ENCODE data around the gene GNA14.
"Not testable (repeated sequence)": the region's sequence is repeated elsewhere in the genome, so short reads cannot be mapped to it uniquely, and the experiment has no call there.

Gene GNA14

DNA sequence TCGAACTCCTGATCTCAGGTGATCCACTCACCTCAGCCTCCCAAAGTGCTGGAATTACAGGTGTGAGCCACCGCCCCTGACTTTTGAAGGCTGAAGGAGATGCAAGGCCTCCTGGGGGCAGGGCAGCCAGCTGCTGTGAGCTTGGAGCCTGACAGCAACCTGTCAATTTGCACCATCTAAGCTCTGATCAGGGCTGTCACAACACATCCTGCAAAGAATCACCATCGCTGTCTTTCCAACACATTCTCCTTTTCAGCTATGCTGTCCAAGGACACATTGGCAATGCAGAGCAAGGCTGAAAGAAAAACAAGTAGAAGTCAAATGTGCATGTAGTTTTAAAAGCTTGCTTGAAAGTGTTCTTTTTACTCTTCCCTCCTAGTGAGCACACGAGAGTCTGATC lies 54.6 kb downstream of the GNA14 start:
- H3K27ac ChIP-seq = no peak overlapping the region
- H3K36me3 ChIP-seq = no peaks in the 10 kb centered on the region
- H3K4me1 ChIP-seq = peaks cover under 1% of the 10 kb centered on the region; the same call in 1 of the 2 replicates
- no peak for TF ChIP-seq Cebpa-rat (IDR thresholded peaks at IDR 0.05)
- no peak overlapping the region for H3K9ac ChIP-seq
- H3K9me3 ChIP-seq = no peaks in the 10 kb centered on the region
- no peaks in the 10 kb centered on the region for H3K27me3 ChIP-seq
- no peak overlapping the region for H3K4me2 ChIP-seq
- no peak overlapping the region for H3K4me3 ChIP-seq
- no peaks in the 10 kb centered on the region for H4K20me1 ChIP-seq

DNA sequence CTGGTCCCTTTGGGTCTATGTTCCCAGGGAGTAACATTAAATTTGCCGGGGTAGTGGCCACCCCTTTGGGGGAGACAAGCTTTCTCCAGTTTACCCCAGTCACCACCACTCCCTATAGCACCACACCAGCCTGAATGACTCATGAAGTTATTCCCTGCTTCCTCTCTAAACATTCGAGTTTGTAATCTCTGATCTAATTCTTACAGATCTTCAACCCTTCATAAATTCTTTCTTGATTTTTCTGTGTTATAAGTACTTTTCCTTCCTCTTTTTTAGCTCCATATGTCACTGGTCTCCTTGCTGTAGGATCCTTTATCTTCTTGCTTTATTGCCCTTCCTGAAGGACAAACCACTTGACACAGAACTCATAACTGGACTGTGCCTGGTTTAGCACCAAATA lies 55.6 kb downstream of the GNA14 start:
- no peak for TF ChIP-seq Cebpa-rat (IDR thresholded peaks at IDR 0.05)
- Histone ChIP-seq H3K4me1 (peaks cover 8% of the 10 kb centered on the region; the same call in 1 of the 2 replicates), H3K9ac (no peak overlapping the region), H3K4me3 (no peak overlapping the region), H3K27ac (no peak overlapping the region), H3K4me2 (no peak overlapping the region), H3K36me3 (no peaks in the 10 kb centered on the region), H4K20me1 (no peaks in the 10 kb centered on the region), H3K27me3 (no peaks in the 10 kb centered on the region), H3K9me3 (no peaks in the 10 kb centered on the region)

DNA sequence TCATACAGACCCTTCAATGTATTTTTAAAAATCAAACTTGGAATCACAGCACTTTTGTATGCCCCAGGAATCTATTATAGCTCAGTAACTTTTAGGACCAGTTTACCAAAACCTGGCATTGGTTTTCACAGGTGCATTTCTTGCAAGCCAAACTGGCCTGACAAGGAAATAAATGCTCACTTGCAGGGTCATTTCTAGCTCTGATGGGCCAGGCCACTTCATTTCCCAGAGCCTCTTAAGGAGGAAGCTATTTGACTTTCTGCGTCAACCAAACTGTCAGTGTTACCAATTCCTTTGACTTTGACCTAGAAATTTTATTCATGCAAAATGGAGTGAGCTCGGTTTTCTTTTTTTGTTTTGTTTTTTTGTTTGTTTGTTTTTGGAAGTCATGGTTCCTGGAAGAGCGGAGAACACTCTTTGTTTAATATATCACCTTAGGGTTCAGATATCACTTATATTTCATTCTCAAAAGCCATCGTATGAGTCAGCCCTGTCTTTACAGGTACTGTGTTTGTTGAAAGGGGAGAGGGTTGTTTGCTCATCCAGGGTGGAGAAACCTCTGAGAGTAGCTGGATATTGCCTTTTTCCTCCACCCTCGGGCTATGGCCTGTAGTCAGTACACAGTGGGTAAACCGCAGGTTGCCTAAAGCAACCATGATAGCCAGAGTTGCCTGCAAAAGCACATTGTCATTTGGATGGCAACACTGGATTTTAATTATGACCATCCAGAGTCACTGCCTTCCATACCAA lies 58.9 kb downstream of the GNA14 start:
- H3K36me3 ChIP-seq = no peaks in the 10 kb centered on the region
- no peak overlapping the region for H3K4me3 ChIP-seq
- no peak overlapping the region for H3K27ac ChIP-seq
- no peaks in the 10 kb centered on the region for H3K27me3 ChIP-seq
- TF ChIP-seq Cebpa-rat (IDR thresholded peaks at IDR 0.05) = no peak
- H3K4me1 ChIP-seq = peaks cover 8% of the 10 kb centered on the region; the same call in 1 of the 2 replicates
- H3K9me3 ChIP-seq = no peaks in the 10 kb centered on the region
- no peak overlapping the region for H3K9ac ChIP-seq
- no peak overlapping the region for H3K4me2 ChIP-seq
- no peaks in the 10 kb centered on the region for H4K20me1 ChIP-seq

DNA sequence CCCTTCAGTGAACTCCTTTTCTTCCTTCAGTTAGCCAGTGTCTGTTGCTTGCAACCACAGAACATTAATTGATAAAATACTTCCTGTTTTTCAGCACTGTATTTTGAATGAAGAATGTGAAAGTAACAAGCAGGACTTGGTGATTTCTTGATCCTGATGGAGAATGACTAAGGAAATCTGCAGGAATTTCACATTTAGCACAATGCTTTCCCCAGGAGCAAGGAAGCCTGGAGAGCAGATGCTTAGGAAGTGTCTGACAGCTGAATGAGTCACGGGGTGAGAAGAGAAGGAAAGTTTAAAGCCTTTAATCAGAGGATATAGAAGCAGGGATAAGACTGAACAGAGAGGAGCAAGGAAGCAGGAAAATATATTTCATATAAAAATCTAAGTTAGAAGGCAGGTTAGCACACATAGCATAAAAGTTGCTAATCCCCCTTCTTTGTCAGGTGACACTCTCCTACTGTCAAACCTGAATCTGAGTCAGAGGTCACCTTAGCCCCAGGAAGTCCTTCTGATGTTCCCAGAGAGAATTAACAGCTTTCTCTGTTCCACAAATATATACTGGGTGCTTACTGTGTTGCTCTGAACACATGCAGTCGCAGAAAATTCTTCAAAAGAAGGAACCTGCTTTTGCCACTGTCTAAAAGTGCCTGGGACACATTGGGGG lies 59.7 kb downstream of the GNA14 start:
- Histone ChIP-seq H3K4me1 (peaks cover 8% of the 10 kb centered on the region; the same call in 1 of the 2 replicates), H3K27ac (no peak overlapping the region), H3K4me3 (no peak overlapping the region), H4K20me1 (no peaks in the 10 kb centered on the region), H3K27me3 (no peaks in the 10 kb centered on the region), H3K9ac (no peak overlapping the region), H3K9me3 (no peaks in the 10 kb centered on the region), H3K4me2 (peak overlapping the region; percentile 20; the same call in 1 of the 2 replicates), H3K36me3 (no peaks in the 10 kb centered on the region)
- TF ChIP-seq Cebpa-rat (IDR thresholded peaks at IDR 0.05) = no peak

DNA sequence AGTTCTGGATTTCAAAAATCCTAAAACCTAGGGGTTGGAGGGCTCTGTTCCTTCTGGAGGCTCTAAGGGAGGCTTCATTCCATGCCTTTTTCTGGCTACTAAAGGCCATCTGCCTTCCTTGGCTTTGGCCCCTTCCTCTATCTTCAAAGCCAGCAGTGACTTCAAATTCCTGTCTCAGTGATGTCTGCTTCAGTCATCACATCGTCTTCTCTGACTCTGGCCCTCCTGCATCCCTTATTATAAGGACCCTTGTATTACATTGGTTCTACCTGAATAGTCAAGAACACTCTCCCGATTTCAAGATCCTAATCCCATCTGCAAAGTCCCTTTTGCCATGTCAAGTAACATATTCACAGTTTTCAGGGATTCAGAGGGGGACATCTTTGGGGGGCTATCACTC lies 60.3 kb downstream of the GNA14 start:
- H3K4me2 ChIP-seq = 0 out of 2 replicates have a peak overlapping the region, but pooled peaks have one; percentile 20
- H3K27me3 ChIP-seq = no peaks in the 10 kb centered on the region
- H3K4me1 ChIP-seq = peaks cover 8% of the 10 kb centered on the region; the same call in 1 of the 2 replicates
- no peak overlapping the region for H3K27ac ChIP-seq
- no peak for TF ChIP-seq Cebpa-rat (IDR thresholded peaks at IDR 0.05)
- H3K9ac ChIP-seq = no peak overlapping the region
- no peaks in the 10 kb centered on the region for H3K9me3 ChIP-seq
- H3K36me3 ChIP-seq = no peaks in the 10 kb centered on the region
- no peak overlapping the region for H3K4me3 ChIP-seq
- no peaks in the 10 kb centered on the region for H4K20me1 ChIP-seq

DNA sequence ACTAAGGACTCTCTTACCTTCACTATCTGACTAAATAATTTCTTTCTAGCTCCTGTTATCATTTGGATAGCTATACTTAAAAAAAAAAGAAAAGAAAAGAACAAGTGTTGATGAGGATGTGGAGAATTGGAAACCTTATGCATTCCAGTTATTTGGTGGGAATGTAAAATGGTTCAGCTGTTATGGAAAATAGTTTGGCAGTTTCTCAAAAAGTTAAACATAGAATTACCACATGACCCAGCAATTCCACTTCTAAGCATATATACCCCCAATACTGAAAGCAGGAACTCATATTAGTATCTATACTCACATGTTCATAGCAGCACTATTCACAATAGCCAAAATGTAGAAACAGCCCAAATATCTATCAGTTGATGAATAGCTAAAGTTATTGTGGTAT lies 61.1 kb downstream of the GNA14 start:
- Histone ChIP-seq H4K20me1 (no peaks in the 10 kb centered on the region), H3K27me3 (no peaks in the 10 kb centered on the region), H3K4me1 (peaks cover 8% of the 10 kb centered on the region; the same call in 1 of the 2 replicates), H3K4me2 (no peak overlapping the region), H3K9ac (no peak overlapping the region), H3K27ac (no peak overlapping the region), H3K36me3 (no peaks in the 10 kb centered on the region), H3K4me3 (no peak overlapping the region), H3K9me3 (no peaks in the 10 kb centered on the region)
- TF ChIP-seq Cebpa-rat (IDR thresholded peaks at IDR 0.05) = no peak

DNA sequence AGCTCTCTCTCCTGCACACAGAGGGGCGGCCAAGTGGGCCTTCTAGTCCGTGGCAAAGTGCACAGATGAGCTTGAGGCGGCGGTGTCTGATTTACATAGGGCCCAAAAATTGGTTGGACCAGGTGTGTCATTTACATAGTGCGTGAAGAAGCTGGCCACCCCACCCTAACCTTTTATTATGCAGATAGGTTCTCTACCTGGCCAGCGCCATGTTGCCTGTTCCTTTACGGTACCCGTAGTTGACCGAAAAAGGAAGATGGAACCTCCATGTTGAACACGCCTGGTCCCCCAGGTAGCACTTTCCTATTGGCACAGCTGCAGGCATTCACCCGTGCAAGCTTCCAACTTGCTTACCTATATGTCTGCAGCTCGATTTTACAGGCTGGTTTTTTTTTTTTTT lies 61.5 kb downstream of the GNA14 start:
- Histone ChIP-seq H3K4me3 (no peak overlapping the region), H3K27ac (no peak overlapping the region), H3K4me1 (peaks cover 8% of the 10 kb centered on the region; the same call in 1 of the 2 replicates), H3K4me2 (no peak overlapping the region), H4K20me1 (no peaks in the 10 kb centered on the region), H3K9ac (no peak overlapping the region), H3K27me3 (no peaks in the 10 kb centered on the region), H3K9me3 (no peaks in the 10 kb centered on the region), H3K36me3 (no peaks in the 10 kb centered on the region)
- no peak for TF ChIP-seq Cebpa-rat (IDR thresholded peaks at IDR 0.05)

DNA sequence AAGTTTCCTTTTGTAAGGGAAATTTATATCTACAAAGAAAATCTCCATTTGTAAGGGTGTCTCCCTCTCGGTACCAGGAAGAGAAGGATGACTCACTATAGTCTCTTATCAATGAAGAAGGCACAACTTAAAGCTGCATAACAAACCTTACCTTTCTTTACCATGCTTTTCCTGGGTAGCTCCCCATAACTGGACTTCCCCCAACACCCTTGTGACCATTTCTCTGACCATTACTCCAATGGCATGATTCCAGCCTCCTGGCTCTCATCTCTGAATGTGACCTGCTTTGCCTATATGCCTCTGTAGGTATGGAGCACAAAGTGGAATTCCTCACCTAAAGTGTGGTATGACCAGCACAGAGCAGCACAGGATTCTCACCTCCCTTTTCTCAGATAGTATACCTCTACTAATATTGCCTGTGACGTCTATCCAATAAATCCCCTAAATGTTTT lies 62.8 kb downstream of the GNA14 start:
- Histone ChIP-seq H4K20me1 (no peaks in the 10 kb centered on the region), H3K27ac (no peak overlapping the region), H3K4me3 (no peak overlapping the region), H3K27me3 (no peaks in the 10 kb centered on the region), H3K9me3 (no peaks in the 10 kb centered on the region), H3K36me3 (no peaks in the 10 kb centered on the region), H3K4me2 (no peak overlapping the region), H3K9ac (no peak overlapping the region), H3K4me1 (peaks cover 8% of the 10 kb centered on the region; the same call in 1 of the 2 replicates)
- no peak for TF ChIP-seq Cebpa-rat (IDR thresholded peaks at IDR 0.05)

DNA sequence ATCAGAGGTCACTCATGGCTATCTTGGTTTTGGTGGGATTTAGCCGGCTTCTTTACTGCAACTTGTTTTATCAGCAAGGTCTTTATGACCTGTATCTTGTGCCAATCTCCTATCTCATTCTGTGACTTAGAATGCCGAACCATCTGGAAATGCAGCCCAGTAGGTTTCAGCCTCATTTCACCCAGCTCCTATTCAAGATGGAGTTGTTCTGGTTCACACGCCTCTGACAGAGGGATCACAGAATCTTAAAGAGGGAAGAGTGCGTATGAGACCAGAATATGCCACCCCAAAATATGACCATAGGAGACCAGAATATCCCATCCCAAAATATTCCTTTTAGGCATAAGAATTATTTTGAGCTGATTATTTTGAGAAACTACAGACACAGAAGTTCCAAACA lies 63.2 kb downstream of the GNA14 start:
- not testable (repeated sequence) for H3K36me3 ChIP-seq, H3K4me1 ChIP-seq, H4K20me1 ChIP-seq, H3K9me3 ChIP-seq, H3K4me3 ChIP-seq, H3K4me2 ChIP-seq, H3K9ac ChIP-seq, H3K27me3 ChIP-seq, H3K27ac ChIP-seq

DNA sequence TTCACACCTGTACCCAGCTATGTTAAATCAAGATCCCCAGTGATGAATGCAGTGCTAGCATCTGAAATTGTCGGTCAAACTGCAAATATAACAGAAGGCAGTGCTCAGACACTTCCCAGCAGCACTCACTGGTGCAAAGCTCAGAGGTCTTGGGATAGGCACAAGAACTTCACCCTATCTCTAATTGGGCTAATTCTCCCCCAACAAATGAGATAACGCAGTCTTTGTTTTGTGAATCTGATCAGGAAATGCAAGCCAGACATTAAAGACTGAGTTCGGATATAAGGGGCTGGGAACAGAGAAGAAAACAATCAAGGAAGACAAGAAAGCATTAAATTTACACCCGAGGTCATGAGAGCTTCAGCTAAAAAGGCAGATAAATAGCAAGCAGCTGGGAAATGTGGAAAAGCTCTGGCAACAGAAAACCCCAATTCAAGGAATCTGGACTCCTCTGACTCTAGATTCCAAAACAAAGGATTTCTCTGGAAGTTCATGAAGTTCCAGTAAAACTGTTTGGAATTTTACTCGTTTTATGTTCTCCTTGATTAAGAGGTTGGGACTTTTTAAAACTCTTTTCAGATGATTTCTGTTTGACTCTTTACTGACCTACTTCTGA lies 65.1 kb downstream of the GNA14 start:
- Histone ChIP-seq H3K4me1 (peaks cover 3% of the 10 kb centered on the region; the same call in 1 of the 2 replicates), H3K36me3 (no peaks in the 10 kb centered on the region), H3K27ac (no peak overlapping the region), H3K27me3 (no peaks in the 10 kb centered on the region), H3K9ac (no peak overlapping the region), H3K9me3 (no peaks in the 10 kb centered on the region), H3K4me3 (no peak overlapping the region), H3K4me2 (no peak overlapping the region), H4K20me1 (no peaks in the 10 kb centered on the region)
- no peak for TF ChIP-seq Cebpa-rat (IDR thresholded peaks at IDR 0.05)

Measured in BLaER1 (cell line).